GM12892 (cell line): ENCODE measurements around the gene PIGBOS1.

ENCODE experiments used
- POLR2A ChIP-seq: IDR thresholded peaks from 2 replicates; pipeline ENCODE4 v1.6.1; 2011; ENCODE audit warnings: low read depth, low read length, control low read depth
- POLR2AphosphoS5 ChIP-seq: IDR thresholded peaks from 2 replicates; pipeline ENCODE4 v1.6.1; 2011; ENCODE audit warnings: low read depth, low read length, control low read depth

DNA sequence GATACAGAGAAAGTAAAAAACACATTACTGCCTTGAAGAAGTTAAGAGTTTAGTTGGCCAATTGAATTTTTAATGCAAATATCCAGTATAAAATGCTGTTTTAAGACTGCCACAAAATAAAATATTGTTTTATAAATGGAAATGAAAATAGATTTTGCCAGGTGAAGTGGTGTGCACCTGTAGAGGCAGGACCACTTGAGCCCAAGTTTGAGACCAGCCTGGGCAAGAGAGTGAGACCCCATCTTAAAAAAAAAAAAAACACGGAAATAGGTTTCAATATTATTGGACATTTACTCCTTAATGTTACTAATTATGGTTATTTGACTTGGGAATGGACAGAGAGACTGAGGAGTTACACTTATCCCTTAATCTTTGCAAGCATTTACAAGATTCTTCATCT lies 2.0 kb upstream of the PIGBOS1 start:
- no peak for TF ChIP-seq POLR2A
- no peak for TF ChIP-seq POLR2AphosphoS5
